WTC11 (cell line): Measurements from ENCODE around the gene IPO4. TPM values are rescaled to one million over a fixed set of nuclear protein-coding genes. Genes with fewer than 3 reads are reported as not detected.
A peak's percentile ranks its signal among the peaks of the same experiment; 100 is the strongest.

Source experiments
- CTCF ChIP-seq: fragments of 200-600 bp; IDR thresholded peaks from 2 replicates; pipeline ENCODE4 v1.8.0; 2022; ENCODE audit warnings: antibody characterized with exemption
- E2F1 ChIP-seq: sonication (generic); formaldehyde crosslinking; IDR thresholded peaks from 2 replicates; pipeline ENCODE4 v1.8.0; 2022; ENCODE audit warnings: mild to moderate bottlenecking, missing genetic modification reagents
- ELF4 ChIP-seq: sonication (generic); formaldehyde crosslinking; IDR thresholded peaks from 2 replicates; pipeline ENCODE4 v1.8.1; 2022; ENCODE audit warnings: low read depth, mild to moderate bottlenecking, moderate library complexity, missing genetic modification reagents
- IRF2 ChIP-seq: sonication (generic); formaldehyde crosslinking; IDR thresholded peaks from 2 replicates; pipeline ENCODE4 v1.8.0; 2022; ENCODE audit warnings: low read depth, missing genetic modification reagents, borderline replicate concordance
- NR2C2 ChIP-seq: sonication (generic); formaldehyde crosslinking; IDR thresholded peaks from 2 replicates; pipeline ENCODE4 v1.8.0; 2022; ENCODE audit warnings: mild to moderate bottlenecking, missing genetic modification reagents
- OVOL2 ChIP-seq: fragments of 250-450 bp; sonication (Bioruptor Pico); IDR thresholded peaks from 2 replicates; pipeline ENCODE4 v1.9.0; 2021; ENCODE audit warnings: mild to moderate bottlenecking, borderline replicate concordance
- PRRX2 ChIP-seq: fragments of 250-450 bp; sonication (Bioruptor Pico); IDR thresholded peaks from 2 replicates; pipeline ENCODE4 v1.8.0; 2021; ENCODE audit warnings: mild to moderate bottlenecking
- USF2 ChIP-seq: sonication (generic); formaldehyde crosslinking; IDR thresholded peaks from 2 replicates; pipeline ENCODE4 v1.8.1; 2023; ENCODE audit warnings: mild to moderate bottlenecking, missing genetic modification reagents, moderate library complexity
- ZNF317 ChIP-seq: sonication (generic); formaldehyde crosslinking; IDR thresholded peaks from 2 replicates; pipeline ENCODE4 v1.8.1; 2023; ENCODE audit warnings: low read depth, mild to moderate bottlenecking, moderate library complexity, missing genetic modification reagents, borderline replicate concordance
- ZNF396 ChIP-seq: fragments of 250-450 bp; sonication (Bioruptor Pico); IDR thresholded peaks from 2 replicates; pipeline ENCODE4 v1.8.0; 2021; ENCODE audit warnings: mild to moderate bottlenecking, moderate library complexity, borderline replicate concordance
- ZNF425 ChIP-seq: fragments of 250-450 bp; sonication (Bioruptor Pico); conservative IDR thresholded peaks from 2 replicates; pipeline ENCODE4 v1.9.0; 2021; ENCODE audit warnings: mild to moderate bottlenecking
- total RNA-seq: library from RNA; stranded (reverse); gene quantifications from 3 replicates; pipeline ENCODE4 v1.2.3, GENCODE V29; 2021
- TF ChIP-seq, protein P1 (sequence below): sonication (generic); formaldehyde crosslinking; IDR thresholded peaks from 2 replicates; pipeline ENCODE4 v1.8.0; 2022; ENCODE audit warnings: mild to moderate bottlenecking, missing genetic modification reagents
- TF ChIP-seq, protein P2 (sequence below): sonication (generic); formaldehyde crosslinking; IDR thresholded peaks from 2 replicates; pipeline ENCODE4 v1.8.1; 2023; ENCODE audit warnings: mild to moderate bottlenecking, missing genetic modification reagents
- TF ChIP-seq, protein P3 (sequence below): fragments of 250-450 bp; sonication (Bioruptor Pico); IDR thresholded peaks from 2 replicates; pipeline ENCODE4 v1.9.0; 2021; ENCODE audit warnings: mild to moderate bottlenecking, borderline replicate concordance
- TF ChIP-seq, protein P4 (sequence below): sonication (generic); formaldehyde crosslinking; IDR thresholded peaks from 2 replicates; pipeline ENCODE4 v1.8.1; 2023; ENCODE audit warnings: mild to moderate bottlenecking, missing genetic modification reagents
- TF ChIP-seq, protein P5 (sequence below): sonication (generic); formaldehyde crosslinking; IDR thresholded peaks from 2 replicates; pipeline ENCODE4 v1.8.0; 2022; ENCODE audit warnings: mild to moderate bottlenecking, missing genetic modification reagents
- TF ChIP-seq, protein P6 (sequence below): sonication (generic); formaldehyde crosslinking; IDR thresholded peaks from 2 replicates; pipeline ENCODE4 v1.8.0; 2022; ENCODE audit warnings: mild to moderate bottlenecking, missing genetic modification reagents

The IPO4 gene
- total RNA-seq, 1 experiment from 2014 or later: 128 TPM

DNA sequence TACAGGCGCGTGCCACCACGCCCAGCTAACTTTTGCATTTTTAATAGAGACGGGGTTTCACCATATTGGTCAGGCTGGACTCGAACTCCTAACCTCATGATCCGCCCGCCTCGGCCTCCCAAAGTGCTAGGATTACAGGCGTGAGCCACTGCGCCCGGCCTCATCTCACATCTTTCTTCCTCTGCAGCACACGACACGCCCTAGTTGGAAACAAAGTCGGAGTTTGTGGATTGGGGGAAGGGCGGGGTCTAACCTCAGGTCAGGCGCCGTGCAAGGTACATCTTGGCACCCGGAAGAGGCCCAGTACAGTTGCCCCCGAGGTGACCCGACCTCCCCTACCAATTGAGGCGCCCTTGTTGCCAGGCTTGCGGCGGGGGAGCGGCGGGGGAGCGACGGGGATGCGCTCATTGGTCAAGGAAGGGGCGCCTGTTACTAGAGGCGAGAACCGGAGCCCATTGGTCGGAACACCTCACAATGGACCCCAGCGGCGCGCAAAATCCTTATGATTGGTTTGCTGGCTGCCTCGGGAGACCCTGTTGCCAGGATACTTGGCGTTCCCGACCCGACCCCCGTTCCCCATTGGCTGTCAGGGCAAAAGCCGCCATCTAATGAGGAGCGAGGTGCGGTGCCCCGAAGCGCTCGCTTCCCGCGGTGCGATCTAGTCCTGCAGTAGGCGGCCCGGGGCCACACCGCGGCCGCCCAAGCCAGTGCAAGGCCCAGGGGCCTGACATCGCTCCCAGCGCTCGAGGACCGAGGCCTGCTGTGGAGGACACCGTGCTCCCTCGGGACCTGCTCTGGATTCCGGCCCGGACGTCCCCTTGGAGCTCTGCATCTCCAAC, 17.0 kb downstream of the IPO4 start, which contains the start of gene REC8 (continued):
- TF ChIP-seq, protein P1, sequence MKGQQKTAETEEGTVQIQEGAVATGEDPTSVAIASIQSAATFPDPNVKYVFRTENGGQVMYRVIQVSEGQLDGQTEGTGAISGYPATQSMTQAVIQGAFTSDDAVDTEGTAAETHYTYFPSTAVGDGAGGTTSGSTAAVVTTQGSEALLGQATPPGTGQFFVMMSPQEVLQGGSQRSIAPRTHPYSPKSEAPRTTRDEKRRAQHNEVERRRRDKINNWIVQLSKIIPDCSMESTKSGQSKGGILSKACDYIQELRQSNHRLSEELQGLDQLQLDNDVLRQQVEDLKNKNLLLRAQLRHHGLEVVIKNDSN (CRISPR knock-in tag): no peak
- TF ChIP-seq, protein P2, sequence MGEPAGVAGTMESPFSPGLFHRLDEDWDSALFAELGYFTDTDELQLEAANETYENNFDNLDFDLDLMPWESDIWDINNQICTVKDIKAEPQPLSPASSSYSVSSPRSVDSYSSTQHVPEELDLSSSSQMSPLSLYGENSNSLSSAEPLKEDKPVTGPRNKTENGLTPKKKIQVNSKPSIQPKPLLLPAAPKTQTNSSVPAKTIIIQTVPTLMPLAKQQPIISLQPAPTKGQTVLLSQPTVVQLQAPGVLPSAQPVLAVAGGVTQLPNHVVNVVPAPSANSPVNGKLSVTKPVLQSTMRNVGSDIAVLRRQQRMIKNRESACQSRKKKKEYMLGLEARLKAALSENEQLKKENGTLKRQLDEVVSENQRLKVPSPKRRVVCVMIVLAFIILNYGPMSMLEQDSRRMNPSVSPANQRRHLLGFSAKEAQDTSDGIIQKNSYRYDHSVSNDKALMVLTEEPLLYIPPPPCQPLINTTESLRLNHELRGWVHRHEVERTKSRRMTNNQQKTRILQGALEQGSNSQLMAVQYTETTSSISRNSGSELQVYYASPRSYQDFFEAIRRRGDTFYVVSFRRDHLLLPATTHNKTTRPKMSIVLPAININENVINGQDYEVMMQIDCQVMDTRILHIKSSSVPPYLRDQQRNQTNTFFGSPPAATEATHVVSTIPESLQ (CRISPR knock-in tag): no peak
- TF ChIP-seq OVOL2 (CRISPR knock-in tag) (no peak), ZNF425 (CRISPR knock-in tag) (no peak), NR2C2 (no peak), USF2 (no peak), PRRX2 (CRISPR knock-in tag) (no peak), ELF4 (CRISPR knock-in tag) (no peak), ZNF317 (CRISPR knock-in tag) (0 out of 2 replicates have a peak, but pooled peaks have one; percentile 23), E2F1 (CRISPR knock-in tag) (0 out of 2 replicates have a peak, but pooled peaks have one; percentile 51), IRF2 (CRISPR knock-in tag) (no peak), CTCF (no peak), ZNF396 (CRISPR knock-in tag) (no peak)
- TF ChIP-seq, protein P3, sequence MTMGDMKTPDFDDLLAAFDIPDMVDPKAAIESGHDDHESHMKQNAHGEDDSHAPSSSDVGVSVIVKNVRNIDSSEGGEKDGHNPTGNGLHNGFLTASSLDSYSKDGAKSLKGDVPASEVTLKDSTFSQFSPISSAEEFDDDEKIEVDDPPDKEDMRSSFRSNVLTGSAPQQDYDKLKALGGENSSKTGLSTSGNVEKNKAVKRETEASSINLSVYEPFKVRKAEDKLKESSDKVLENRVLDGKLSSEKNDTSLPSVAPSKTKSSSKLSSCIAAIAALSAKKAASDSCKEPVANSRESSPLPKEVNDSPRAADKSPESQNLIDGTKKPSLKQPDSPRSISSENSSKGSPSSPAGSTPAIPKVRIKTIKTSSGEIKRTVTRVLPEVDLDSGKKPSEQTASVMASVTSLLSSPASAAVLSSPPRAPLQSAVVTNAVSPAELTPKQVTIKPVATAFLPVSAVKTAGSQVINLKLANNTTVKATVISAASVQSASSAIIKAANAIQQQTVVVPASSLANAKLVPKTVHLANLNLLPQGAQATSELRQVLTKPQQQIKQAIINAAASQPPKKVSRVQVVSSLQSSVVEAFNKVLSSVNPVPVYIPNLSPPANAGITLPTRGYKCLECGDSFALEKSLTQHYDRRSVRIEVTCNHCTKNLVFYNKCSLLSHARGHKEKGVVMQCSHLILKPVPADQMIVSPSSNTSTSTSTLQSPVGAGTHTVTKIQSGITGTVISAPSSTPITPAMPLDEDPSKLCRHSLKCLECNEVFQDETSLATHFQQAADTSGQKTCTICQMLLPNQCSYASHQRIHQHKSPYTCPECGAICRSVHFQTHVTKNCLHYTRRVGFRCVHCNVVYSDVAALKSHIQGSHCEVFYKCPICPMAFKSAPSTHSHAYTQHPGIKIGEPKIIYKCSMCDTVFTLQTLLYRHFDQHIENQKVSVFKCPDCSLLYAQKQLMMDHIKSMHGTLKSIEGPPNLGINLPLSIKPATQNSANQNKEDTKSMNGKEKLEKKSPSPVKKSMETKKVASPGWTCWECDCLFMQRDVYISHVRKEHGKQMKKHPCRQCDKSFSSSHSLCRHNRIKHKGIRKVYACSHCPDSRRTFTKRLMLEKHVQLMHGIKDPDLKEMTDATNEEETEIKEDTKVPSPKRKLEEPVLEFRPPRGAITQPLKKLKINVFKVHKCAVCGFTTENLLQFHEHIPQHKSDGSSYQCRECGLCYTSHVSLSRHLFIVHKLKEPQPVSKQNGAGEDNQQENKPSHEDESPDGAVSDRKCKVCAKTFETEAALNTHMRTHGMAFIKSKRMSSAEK (CRISPR knock-in tag): no peak
- TF ChIP-seq, protein P4, sequence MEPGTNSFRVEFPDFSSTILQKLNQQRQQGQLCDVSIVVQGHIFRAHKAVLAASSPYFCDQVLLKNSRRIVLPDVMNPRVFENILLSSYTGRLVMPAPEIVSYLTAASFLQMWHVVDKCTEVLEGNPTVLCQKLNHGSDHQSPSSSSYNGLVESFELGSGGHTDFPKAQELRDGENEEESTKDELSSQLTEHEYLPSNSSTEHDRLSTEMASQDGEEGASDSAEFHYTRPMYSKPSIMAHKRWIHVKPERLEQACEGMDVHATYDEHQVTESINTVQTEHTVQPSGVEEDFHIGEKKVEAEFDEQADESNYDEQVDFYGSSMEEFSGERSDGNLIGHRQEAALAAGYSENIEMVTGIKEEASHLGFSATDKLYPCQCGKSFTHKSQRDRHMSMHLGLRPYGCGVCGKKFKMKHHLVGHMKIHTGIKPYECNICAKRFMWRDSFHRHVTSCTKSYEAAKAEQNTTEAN (CRISPR knock-in tag): no peak
- TF ChIP-seq, protein P5, sequence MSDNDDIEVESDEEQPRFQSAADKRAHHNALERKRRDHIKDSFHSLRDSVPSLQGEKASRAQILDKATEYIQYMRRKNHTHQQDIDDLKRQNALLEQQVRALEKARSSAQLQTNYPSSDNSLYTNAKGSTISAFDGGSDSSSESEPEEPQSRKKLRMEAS: peak; percentile 85; the same call in 1 of the 2 replicates
- TF ChIP-seq, protein P6, sequence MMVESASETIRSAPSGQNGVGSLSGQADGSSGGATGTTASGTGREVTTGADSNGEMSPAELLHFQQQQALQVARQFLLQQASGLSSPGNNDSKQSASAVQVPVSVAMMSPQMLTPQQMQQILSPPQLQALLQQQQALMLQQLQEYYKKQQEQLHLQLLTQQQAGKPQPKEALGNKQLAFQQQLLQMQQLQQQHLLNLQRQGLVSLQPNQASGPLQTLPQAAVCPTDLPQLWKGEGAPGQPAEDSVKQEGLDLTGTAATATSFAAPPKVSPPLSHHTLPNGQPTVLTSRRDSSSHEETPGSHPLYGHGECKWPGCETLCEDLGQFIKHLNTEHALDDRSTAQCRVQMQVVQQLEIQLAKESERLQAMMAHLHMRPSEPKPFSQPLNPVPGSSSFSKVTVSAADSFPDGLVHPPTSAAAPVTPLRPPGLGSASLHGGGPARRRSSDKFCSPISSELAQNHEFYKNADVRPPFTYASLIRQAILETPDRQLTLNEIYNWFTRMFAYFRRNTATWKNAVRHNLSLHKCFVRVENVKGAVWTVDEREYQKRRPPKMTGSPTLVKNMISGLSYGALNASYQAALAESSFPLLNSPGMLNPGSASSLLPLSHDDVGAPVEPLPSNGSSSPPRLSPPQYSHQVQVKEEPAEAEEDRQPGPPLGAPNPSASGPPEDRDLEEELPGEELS: peak; percentile 17; the same call in 1 of the 2 replicates
